Measurements from ENCODE around the gene PPFIA1. TPM values are rescaled to one million over a fixed set of nuclear protein-coding genes. Genes with fewer than 3 reads are reported as not detected.

PPFIA1 gene
- total and polyA plus RNA-seq, 2 of the 8 experiments (the other 6 are each of a cell fraction or from before 2014, with no cell fraction given) = 44.3 to 73.5 TPM

- no peak overlapping the region for H2BK15ac ChIP-seq (ENCODE audit: low read length)
- H3K4me3 ChIP-seq (ENCODE audit: extremely low read depth in 1 of 4, insufficient read depth in 2 of 4, low read depth in 3 of 4, low read length in 4 of 4) = no peak overlapping the region
- DNase-seq (ENCODE audit: low read depth in 1 of 2, low spot score in 2 of 2) (no peak), FAIRE-seq (no peak)
- H3K27ac ChIP-seq (ENCODE audit: low read depth, low read length) = no peak overlapping the region
- no peak overlapping the region for H2BK5ac ChIP-seq (ENCODE audit: low read depth, low read length)
- POLR2A ChIA-PET (ENCODE audit: partially characterized antibody) = interaction anchor here (1.0 kb wide), 1 partner anchor 17 kb away, joined by 3 read pairs; no protein-coding TSS in a partner anchor
- no peak overlapping the region for H3K23ac ChIP-seq (ENCODE audit: insufficient read length)
- no peak overlapping the region for H3K4me2 ChIP-seq (ENCODE audit: insufficient read depth in 1 of 2, low read depth in 2 of 2, low read length in 2 of 2)
- no peak overlapping the region for H4K8ac ChIP-seq (ENCODE audit: extremely low read depth, insufficient read depth, low read length)
- H3K56ac ChIP-seq (replicated peaks; ENCODE audit: insufficient read length, low read depth, low read length) = no peak overlapping the region
- no peaks in the 10 kb centered on the region for H3K79me1 ChIP-seq (ENCODE audit: low read depth, low read length)
- no peaks in the 10 kb centered on the region for H3K9me3 ChIP-seq (ENCODE audit: insufficient read depth in 2 of 2, low read depth in 1 of 2, low read length in 1 of 2)
- WGBS, 2 experiments (ENCODE audit: extremely low coverage in 1 of 2, insufficient coverage in 1 of 2, insufficient read length in 1 of 2, insufficient replicate concordance in 2 of 2, low coverage in 1 of 2, low lambda C conversion rate in 2 of 2, missing lambda C conversion rate in 1 of 2) = 78% methylated on average over 8 of the region's 8 CpGs; no CpG with 5 or more reads in 1 of the 2 experiments
- no peak overlapping the region for H2BK12ac ChIP-seq (ENCODE audit: low read depth, low read length)
- no peak overlapping the region for H4K5ac ChIP-seq (ENCODE audit: insufficient read length, low read depth, low read length)
- H3K4me1 ChIP-seq (replicated peaks in 1 of 4; ENCODE audit: control insufficient read depth in 3 of 4, insufficient read depth in 4 of 4, low read length in 3 of 4) = 0 out of 7 replicates have a peak, but pooled peaks cover 0 to 6% (median 0%) of the 10 kb centered on the region in 4 experiments
- no peak overlapping the region for H2BK120ac ChIP-seq (replicated peaks; ENCODE audit: low read depth, low read length)
- no peak overlapping the region for H3K4ac ChIP-seq (replicated peaks; ENCODE audit: insufficient read length, low read depth, low read length)
- H2AFZ ChIP-seq (ENCODE audit: low read length) = peak overlapping the region; percentile 84; the same call in 1 of the 2 replicates
- H4K91ac ChIP-seq (replicated peaks; ENCODE audit: insufficient read length, low read length) = peak overlapping the region; percentile 26
- no peaks in the 10 kb centered on the region for H3K23me2 ChIP-seq (ENCODE audit: low read depth, low read length)
- H3K9ac ChIP-seq (replicated peaks in 1 of 4; ENCODE audit: extremely low read depth in 1 of 4, low read depth in 3 of 4, low read length in 3 of 4) = no peak overlapping the region
- H3K79me2 ChIP-seq (ENCODE audit: control insufficient read depth in 1 of 2, insufficient read depth in 2 of 2, low read length in 2 of 2) = no peaks in the 10 kb centered on the region
- no peaks in the 10 kb centered on the region for H3K36me3 ChIP-seq (ENCODE audit: control insufficient read depth in 2 of 4, insufficient read depth in 4 of 4, low read length in 3 of 4)
- H2AK5ac ChIP-seq (ENCODE audit: low read depth, low read length) = no peak overlapping the region
- no peak overlapping the region for H2BK20ac ChIP-seq (ENCODE audit: low read length)
- no peak overlapping the region for H3K18ac ChIP-seq (ENCODE audit: extremely low read depth, low read length)
- H3K14ac ChIP-seq (ENCODE audit: insufficient read length) = no peak overlapping the region
- no peaks in the 10 kb centered on the region for H4K20me1 ChIP-seq (replicated peaks in 1 of 2; ENCODE audit: control insufficient read depth in 1 of 2, insufficient read depth in 2 of 2, low read length in 2 of 2)
- CTCF ChIA-PET (ENCODE audit: partially characterized antibody) = interaction anchor here (0.6 to 2.2 kb wide), 4 partner anchors 19 to 26 kb away, joined by 3 to 7 read pairs (median 4); no protein-coding TSS in a partner anchor
- no peaks in the 10 kb centered on the region; a peak in 1 of 7 replicates for H3K27me3 ChIP-seq (replicated peaks in 1 of 4; ENCODE audit: control insufficient read depth in 3 of 4, extremely low read depth in 1 of 4, insufficient read depth in 3 of 4, low read length in 3 of 4)
- TF ChIP-seq BACH1 (IDR thresholded peaks at IDR 0.05; ENCODE audit: low read length) (no peak), HDAC6 (IDR thresholded peaks at IDR 0.05; ENCODE audit: low read depth, low read length) (no peak), CREB1 (IDR thresholded peaks at IDR 0.05) (no peak), CHD2 (IDR thresholded peaks at IDR 0.05; ENCODE audit: low read length) (no peak)
Measured at GRCh38 chr11:70247042-70247709, 23.3 kb upstream of the PPFIA1 start.

Measured in H1 (cell line).